ENCODE results near the gene FILIP1L.

The FILIP1L gene

GRCh38 chr3:100060685-100061484, 53.4 kb downstream of the FILIP1L start (continued):
- no peak for TF ChIP-seq POU6F1 (CRISPR knock-in tag; IDR thresholded peaks at IDR 0.05; ENCODE audit: borderline replicate concordance, low read depth)
- TF ChIP-seq TOX (CRISPR knock-in tag; IDR thresholded peaks at IDR 0.05; ENCODE audit: borderline replicate concordance): no peak

GRCh38 chr3:100059472-100059871, 54.8 kb downstream of the FILIP1L start:
- no peak for ATAC-seq
- no peak for TF ChIP-seq ZNF565 (CRISPR knock-in tag; conservative IDR thresholded peaks at IDR 0.05; ENCODE audit: low read depth)
- TF ChIP-seq CREB5 (CRISPR knock-in tag; IDR thresholded peaks at IDR 0.05; ENCODE audit: low read depth): no peak
- no peak for TF ChIP-seq PPARA (CRISPR knock-in tag; IDR thresholded peaks at IDR 0.05; ENCODE audit: borderline replicate concordance)
- TF ChIP-seq ISL1 (CRISPR knock-in tag; IDR thresholded peaks at IDR 0.05): no peak
- TF ChIP-seq OSR1 (CRISPR knock-in tag; IDR thresholded peaks at IDR 0.05): no peak
- TF ChIP-seq GLIS3 (CRISPR knock-in tag; IDR thresholded peaks at IDR 0.05): no peak
- TF ChIP-seq CSDC2 (CRISPR knock-in tag; IDR thresholded peaks at IDR 0.05): no peak
- TF ChIP-seq RARB (CRISPR knock-in tag; IDR thresholded peaks at IDR 0.05): no peak
- TF ChIP-seq ZFP30 (CRISPR knock-in tag; IDR thresholded peaks at IDR 0.05): no peak

GRCh38 chr3:100057716-100058575, 56.4 kb downstream of the FILIP1L start:
- no peak for TF ChIP-seq CSDC2 (CRISPR knock-in tag; IDR thresholded peaks at IDR 0.05)
- no peak for TF ChIP-seq PPARA (CRISPR knock-in tag; IDR thresholded peaks at IDR 0.05; ENCODE audit: borderline replicate concordance)
- TF ChIP-seq ZNF70 (CRISPR knock-in tag; IDR thresholded peaks at IDR 0.05): no peak
- no peak for TF ChIP-seq ZNF565 (CRISPR knock-in tag; conservative IDR thresholded peaks at IDR 0.05; ENCODE audit: low read depth)
- no peak for TF ChIP-seq GLIS3 (CRISPR knock-in tag; IDR thresholded peaks at IDR 0.05)
- TF ChIP-seq POU6F1 (CRISPR knock-in tag; IDR thresholded peaks at IDR 0.05; ENCODE audit: borderline replicate concordance, low read depth): no peak
- no peak for TF ChIP-seq SNAI2 (CRISPR knock-in tag; IDR thresholded peaks at IDR 0.05)
- no peak for TF ChIP-seq ZFP3 (CRISPR knock-in tag; IDR thresholded peaks at IDR 0.05)
- no peak for TF ChIP-seq ZFP30 (CRISPR knock-in tag; IDR thresholded peaks at IDR 0.05)
- no peak for TF ChIP-seq ESRRG (CRISPR knock-in tag; IDR thresholded peaks at IDR 0.05)
- TF ChIP-seq OSR1 (CRISPR knock-in tag; IDR thresholded peaks at IDR 0.05): no peak
- no peak for TF ChIP-seq BACH2 (CRISPR knock-in tag; IDR thresholded peaks at IDR 0.05; ENCODE audit: borderline replicate concordance)
- TF ChIP-seq ISL1 (CRISPR knock-in tag; IDR thresholded peaks at IDR 0.05): no peak
- TF ChIP-seq TSHZ2 (CRISPR knock-in tag; IDR thresholded peaks at IDR 0.05): no peak
- ATAC-seq: peak; percentile 71

DNA sequence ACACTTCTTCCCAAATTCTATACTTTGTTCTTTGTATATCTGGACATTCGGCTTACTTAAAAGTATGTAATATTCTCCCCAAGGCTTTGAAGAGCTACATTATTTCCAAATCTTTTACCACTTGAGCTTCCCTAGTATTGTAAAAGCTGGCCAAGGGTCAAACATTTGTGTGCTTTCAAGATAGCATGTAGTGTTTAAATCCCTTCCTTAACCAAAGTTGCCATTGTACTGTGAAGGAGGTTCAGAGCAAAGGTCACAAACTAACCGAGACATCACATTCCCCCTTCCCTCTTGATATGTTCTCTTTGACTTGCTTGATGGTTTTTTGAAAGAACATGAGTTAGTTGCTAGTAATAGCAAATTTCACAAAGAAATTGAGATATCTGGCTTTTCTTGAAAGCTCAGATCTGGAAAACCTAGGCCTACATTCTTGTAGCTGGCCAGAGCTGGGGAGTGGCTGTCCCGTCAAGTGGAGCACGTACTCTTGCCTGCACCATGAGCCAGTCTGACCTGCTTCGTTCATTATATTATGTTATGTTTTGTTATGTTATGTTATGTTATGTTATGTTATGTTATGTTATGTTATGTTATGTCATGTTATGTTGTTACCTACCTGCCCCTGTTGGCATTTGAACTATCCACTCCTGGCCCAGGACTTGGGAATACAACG, 60.2 kb downstream of the FILIP1L start:
- no peak for ATAC-seq
- TF ChIP-seq TOX (CRISPR knock-in tag; IDR thresholded peaks at IDR 0.05; ENCODE audit: borderline replicate concordance) (no peak), TCF4 (CRISPR knock-in tag; IDR thresholded peaks at IDR 0.05; ENCODE audit: borderline replicate concordance) (no peak), ZFP3 (CRISPR knock-in tag; IDR thresholded peaks at IDR 0.05) (no peak), ARNTL (CRISPR knock-in tag; IDR thresholded peaks at IDR 0.05; ENCODE audit: borderline replicate concordance, low read depth) (no peak), CSDC2 (CRISPR knock-in tag; IDR thresholded peaks at IDR 0.05) (no peak), ZNF565 (CRISPR knock-in tag; conservative IDR thresholded peaks at IDR 0.05; ENCODE audit: low read depth) (no peak)
- TF ChIP-seq, protein P1, sequence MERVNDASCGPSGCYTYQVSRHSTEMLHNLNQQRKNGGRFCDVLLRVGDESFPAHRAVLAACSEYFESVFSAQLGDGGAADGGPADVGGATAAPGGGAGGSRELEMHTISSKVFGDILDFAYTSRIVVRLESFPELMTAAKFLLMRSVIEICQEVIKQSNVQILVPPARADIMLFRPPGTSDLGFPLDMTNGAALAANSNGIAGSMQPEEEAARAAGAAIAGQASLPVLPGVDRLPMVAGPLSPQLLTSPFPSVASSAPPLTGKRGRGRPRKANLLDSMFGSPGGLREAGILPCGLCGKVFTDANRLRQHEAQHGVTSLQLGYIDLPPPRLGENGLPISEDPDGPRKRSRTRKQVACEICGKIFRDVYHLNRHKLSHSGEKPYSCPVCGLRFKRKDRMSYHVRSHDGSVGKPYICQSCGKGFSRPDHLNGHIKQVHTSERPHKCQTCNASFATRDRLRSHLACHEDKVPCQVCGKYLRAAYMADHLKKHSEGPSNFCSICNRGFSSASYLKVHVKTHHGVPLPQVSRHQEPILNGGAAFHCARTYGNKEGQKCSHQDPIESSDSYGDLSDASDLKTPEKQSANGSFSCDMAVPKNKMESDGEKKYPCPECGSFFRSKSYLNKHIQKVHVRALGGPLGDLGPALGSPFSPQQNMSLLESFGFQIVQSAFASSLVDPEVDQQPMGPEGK (CRISPR knock-in tag; IDR thresholded peaks at IDR 0.05; ENCODE audit: borderline replicate concordance): no peak
- TF ChIP-seq, protein P2, sequence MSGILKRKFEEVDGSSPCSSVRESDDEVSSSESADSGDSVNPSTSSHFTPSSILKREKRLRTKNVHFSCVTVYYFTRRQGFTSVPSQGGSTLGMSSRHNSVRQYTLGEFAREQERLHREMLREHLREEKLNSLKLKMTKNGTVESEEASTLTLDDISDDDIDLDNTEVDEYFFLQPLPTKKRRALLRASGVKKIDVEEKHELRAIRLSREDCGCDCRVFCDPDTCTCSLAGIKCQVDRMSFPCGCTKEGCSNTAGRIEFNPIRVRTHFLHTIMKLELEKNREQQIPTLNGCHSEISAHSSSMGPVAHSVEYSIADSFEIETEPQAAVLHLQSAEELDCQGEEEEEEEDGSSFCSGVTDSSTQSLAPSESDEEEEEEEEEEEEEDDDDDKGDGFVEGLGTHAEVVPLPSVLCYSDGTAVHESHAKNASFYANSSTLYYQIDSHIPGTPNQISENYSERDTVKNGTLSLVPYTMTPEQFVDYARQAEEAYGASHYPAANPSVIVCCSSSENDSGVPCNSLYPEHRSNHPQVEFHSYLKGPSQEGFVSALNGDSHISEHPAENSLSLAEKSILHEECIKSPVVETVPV (CRISPR knock-in tag; IDR thresholded peaks at IDR 0.05): no peak
